Kidney epithelial cell (primary cell): ENCODE data around the gene PAPLN. TPM values are rescaled to one million over a fixed set of nuclear protein-coding genes. Genes with fewer than 3 reads are reported as not detected.

Source experiments
- DNase-seq: peaks from one replicate; pipeline ENCODE4 v3.0.0-alpha.2; 2010; ENCODE audit warnings: low read depth
- H3K27me3 ChIP-seq: 2 replicates; pipeline ENCODE4 v1.6.0; 2011; ENCODE audit warnings: low read length; ENCODE audit not compliant: control insufficient read depth, insufficient read depth
- H3K36me3 ChIP-seq: 2 replicates; pipeline ENCODE4 v1.5.1; 2011; ENCODE audit warnings: low read length; ENCODE audit not compliant: control insufficient read depth, insufficient read depth
- H3K4me3 ChIP-seq: 2 replicates; pipeline ENCODE4 v1.5.1; 2011; ENCODE audit warnings: low read depth, mild to moderate bottlenecking, control low read depth, low read length
- CTCF ChIP-seq: IDR thresholded peaks from 2 replicates; pipeline ENCODE4 v1.5.1; 2011; ENCODE audit warnings: mild to moderate bottlenecking, moderate library complexity, low read length, control low read depth, inconsistent platforms; ENCODE audit not compliant: insufficient read depth, poor library complexity, severe bottlenecking
- total RNA-seq: library from RNA; depleted of rRNA; stranded (reverse); fragments of >200 nt; gene quantifications from 2 replicates; pipeline ENCODE4 v1.2.3, GENCODE V29; 2015

The PAPLN gene
- total RNA-seq, 1 donor from 2014 or later = 23.3 TPM

- TF ChIP-seq CTCF = no peak
- no peak overlapping the region for H3K4me3 ChIP-seq
Observed at GRCh38 chr14:73258845-73259611, 21.7 kb downstream of the PAPLN start.

GRCh38 chr14:73259837-73260236, 22.5 kb downstream of the PAPLN start:
- DNase-seq = no peak
- H3K27me3 ChIP-seq = no peaks in the 10 kb centered on the region
- H3K4me3 ChIP-seq = no peak overlapping the region
- no peak for TF ChIP-seq CTCF
- peaks cover 1% of the 10 kb centered on the region for H3K36me3 ChIP-seq

More at GRCh38 chr14:73258845-73259611, 21.7 kb downstream of the PAPLN start:
- Histone ChIP-seq H3K36me3 (peaks cover 1% of the 10 kb centered on the region), H3K27me3 (no peaks in the 10 kb centered on the region)
- no peak for DNase-seq

- H3K36me3 ChIP-seq = peaks cover 1% of the 10 kb centered on the region
- no peak for DNase-seq
- TF ChIP-seq CTCF = no peak
Observed at GRCh38 chr14:73260574-73260973, 23.3 kb downstream of the PAPLN start.

GRCh38 chr14:73261075-73261474, 23.8 kb downstream of the PAPLN start:
- Histone ChIP-seq H3K4me3 (no peak overlapping the region), H3K36me3 (peaks cover 1% of the 10 kb centered on the region), H3K27me3 (no peaks in the 10 kb centered on the region)
- no peak for TF ChIP-seq CTCF
- no peak for DNase-seq

More at GRCh38 chr14:73260574-73260973, 23.3 kb downstream of the PAPLN start:
- Histone ChIP-seq H3K4me3 (no peak overlapping the region), H3K27me3 (no peaks in the 10 kb centered on the region)

- Histone ChIP-seq H3K27me3 (no peaks in the 10 kb centered on the region), H3K4me3 (no peak overlapping the region), H3K36me3 (peaks cover 3% of the 10 kb centered on the region)
- no peak for DNase-seq
- TF ChIP-seq CTCF = no peak
Observed at GRCh38 chr14:73261520-73262426, 24.5 kb downstream of the PAPLN start.
